Right lobe of liver (tissue), 4 donors: ENCODE results near the gene ZNF678.

Experiments used
- CTCF ChIP-seq, 4 donors: fragments of 200-600 bp in 3 of 4; fragments of 450-650 bp in 1 of 4; IDR thresholded peaks; one replicate each; pipeline versions ENCODE4 v1.5.1 to v1.8.0; 2016 to 2022; ENCODE audit warnings: antibody characterized with exemption in 4 of 4, mild to moderate bottlenecking in 2 of 4
- POLR2A ChIP-seq: fragments of 450-650 bp; IDR thresholded peaks from one replicate; pipeline ENCODE4 v1.6.1; 2017; ENCODE audit warnings: antibody characterized with exemption, mild to moderate bottlenecking
- donor health status: DM: no; HTN: no; CAD: no.
- donor health status: DM: no; HTN: no; CAD: no.
- donor health status: DM: no; HTN: yes; CAD: no.

GRCh38 chr1:227544067-227545050 is 19.0 kb upstream of the ZNF678 start:
- TF ChIP-seq CTCF (IDR thresholded peaks at IDR 0.05) (no peak), POLR2A (no peak)
